ENCODE data around the gene ENGASE. TPM values are rescaled to one million over a fixed set of nuclear protein-coding genes. Genes with fewer than 3 reads are reported as not detected.

ENGASE gene
- total and polyA plus RNA-seq, 9 of the 15 experiments (the other 6 are each of a cell fraction or from before 2014, with no cell fraction given) = 0.06 to 45.5 (median 13.9) TPM

DNA sequence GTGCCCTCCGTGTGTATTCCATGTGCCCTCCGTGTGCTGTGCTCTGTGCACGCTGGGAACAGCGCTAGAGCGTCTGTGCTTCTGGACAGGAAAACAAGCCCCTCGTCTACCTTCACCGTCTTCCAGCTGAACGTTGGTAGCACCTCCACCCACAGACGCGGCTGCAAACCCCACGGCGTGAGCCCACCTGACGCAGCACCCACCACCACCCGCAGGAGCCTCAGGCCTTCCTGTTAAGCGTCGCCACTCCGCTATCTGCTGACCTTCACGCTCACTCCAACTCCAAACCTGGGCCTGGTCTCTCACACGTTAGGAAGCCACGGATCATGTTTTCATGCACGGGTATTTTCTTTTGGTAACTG is 56.6 kb downstream of the ENGASE start:
- no peak for TF ChIP-seq SREBF2 (CRISPR knock-in tag; IDR thresholded peaks at IDR 0.05)
- TF ChIP-seq LARP7 (IDR thresholded peaks at IDR 0.05) = no peak
- TF ChIP-seq ZNF77 (CRISPR knock-in tag; IDR thresholded peaks at IDR 0.05) = no peak
- TF ChIP-seq DDX20 (tag; IDR thresholded peaks at IDR 0.05; ENCODE audit: low read depth) = no peak
- no peak for TF ChIP-seq ZNF232 (CRISPR knock-in tag; IDR thresholded peaks at IDR 0.05)
- no peak for TF ChIP-seq MTF1 (CRISPR knock-in tag; IDR thresholded peaks at IDR 0.05; ENCODE audit: borderline replicate concordance)
- TF ChIP-seq, protein P1, sequence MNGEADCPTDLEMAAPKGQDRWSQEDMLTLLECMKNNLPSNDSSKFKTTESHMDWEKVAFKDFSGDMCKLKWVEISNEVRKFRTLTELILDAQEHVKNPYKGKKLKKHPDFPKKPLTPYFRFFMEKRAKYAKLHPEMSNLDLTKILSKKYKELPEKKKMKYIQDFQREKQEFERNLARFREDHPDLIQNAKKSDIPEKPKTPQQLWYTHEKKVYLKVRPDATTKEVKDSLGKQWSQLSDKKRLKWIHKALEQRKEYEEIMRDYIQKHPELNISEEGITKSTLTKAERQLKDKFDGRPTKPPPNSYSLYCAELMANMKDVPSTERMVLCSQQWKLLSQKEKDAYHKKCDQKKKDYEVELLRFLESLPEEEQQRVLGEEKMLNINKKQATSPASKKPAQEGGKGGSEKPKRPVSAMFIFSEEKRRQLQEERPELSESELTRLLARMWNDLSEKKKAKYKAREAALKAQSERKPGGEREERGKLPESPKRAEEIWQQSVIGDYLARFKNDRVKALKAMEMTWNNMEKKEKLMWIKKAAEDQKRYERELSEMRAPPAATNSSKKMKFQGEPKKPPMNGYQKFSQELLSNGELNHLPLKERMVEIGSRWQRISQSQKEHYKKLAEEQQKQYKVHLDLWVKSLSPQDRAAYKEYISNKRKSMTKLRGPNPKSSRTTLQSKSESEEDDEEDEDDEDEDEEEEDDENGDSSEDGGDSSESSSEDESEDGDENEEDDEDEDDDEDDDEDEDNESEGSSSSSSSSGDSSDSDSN (IDR thresholded peaks at IDR 0.05; ENCODE audit: borderline replicate concordance in 1 of 2, low read depth in 2 of 2, low read length in 2 of 2) = no peak
- TF ChIP-seq GTF2F1 (IDR thresholded peaks at IDR 0.05; ENCODE audit: low read depth, low read length) = no peak
- no peak for TF ChIP-seq ZNF212 (CRISPR knock-in tag; IDR thresholded peaks at IDR 0.05)
- no peak for TF ChIP-seq ELF1 (tag; IDR thresholded peaks at IDR 0.05)
- no peak for TF ChIP-seq ZNF41 (CRISPR knock-in tag; conservative IDR thresholded peaks at IDR 0.05)
- TF ChIP-seq BRF1 (IDR thresholded peaks at IDR 0.05; ENCODE audit: borderline replicate concordance, extremely low read depth, insufficient read length) = no peak
- no peak for DNase-seq (ENCODE audit: extremely low read depth in 1 of 4, low spot score in 3 of 4)
- no peak overlapping the region for H3K27ac ChIP-seq (ENCODE audit: extremely low read depth, low read depth, low read length)
- H3K27me3 ChIP-seq (ENCODE audit: control insufficient read depth in 2 of 2, insufficient read depth in 2 of 2, low read length in 2 of 2) = peaks cover 43 to 93% of the 10 kb centered on the region in 2 experiments
- no peaks in the 10 kb centered on the region for H3K79me2 ChIP-seq (ENCODE audit: control insufficient read depth, insufficient read depth, low read length)
- no peak overlapping the region; a peak in 1 of 4 replicates for H3K9ac ChIP-seq (ENCODE audit: insufficient read depth in 1 of 2, low read depth in 2 of 2, low read length in 2 of 2)
- H3K4me2 ChIP-seq (ENCODE audit: insufficient read depth, low read length) = no peak overlapping the region
- no peak for FAIRE-seq
- H3K4me1 ChIP-seq (replicated peaks in 1 of 2; ENCODE audit: control insufficient read depth in 2 of 2, insufficient read depth in 2 of 2, low read length in 2 of 2) = no peaks in the 10 kb centered on the region; a peak in 2 of 5 replicates
- no TSS peak for BruUV-seq (replicated peaks)
- intact Hi-C loops (cut with micrococcal nuclease) = no loop called here
- no peak overlapping the region for H3K4me3 ChIP-seq
- no peak overlapping the region for H2AFZ ChIP-seq (ENCODE audit: low read depth, low read length)
- ATAC-seq = no peak
- WGBS (ENCODE audit: insufficient coverage, low coverage, missing lambda C conversion rate) = under 1% methylated on average over 17 of the region's 21 CpGs
- ChIA-PET CTCF (ENCODE audit: low intra/inter-chr PET ratio) (no interaction called here), POLR2A (interaction anchor here (0.6 kb wide), 1 partner anchor 18 kb away, joined by 3 read pairs; no protein-coding TSS in a partner anchor)
- H4K20me1 ChIP-seq (replicated peaks; ENCODE audit: control insufficient read depth, insufficient read depth, low read length) = peaks cover 9% of the 10 kb centered on the region
- no peaks in the 10 kb centered on the region for H3K36me3 ChIP-seq (ENCODE audit: control insufficient read depth, insufficient read depth, low read length)
- no peaks in the 10 kb centered on the region for H3K9me3 ChIP-seq (replicated peaks; ENCODE audit: control insufficient read depth, insufficient read depth, low read depth, low read length)
- in situ Hi-C loops (cut with MboI) = no loop called here
- H3K9me1 ChIP-seq (ENCODE audit: control insufficient read depth, insufficient read depth, low read length) = no peaks in the 10 kb centered on the region
